Stimulated activated CD4-positive, alpha-beta T cell treated with anti-CD3 and anti-CD28 coated beads, TNF-alpha, amount 100 ng/mL, for 24 hours (primary cell): Measurements from ENCODE around the gene TRAF2.

ENCODE experiments used
- DNase-seq, 3 experiments: peaks; one replicate each; pipeline ENCODE4 v3.0.0-alpha.2; 2020; ENCODE audit warnings: low read depth in 3 of 3

TRAF2 gene

DNA sequence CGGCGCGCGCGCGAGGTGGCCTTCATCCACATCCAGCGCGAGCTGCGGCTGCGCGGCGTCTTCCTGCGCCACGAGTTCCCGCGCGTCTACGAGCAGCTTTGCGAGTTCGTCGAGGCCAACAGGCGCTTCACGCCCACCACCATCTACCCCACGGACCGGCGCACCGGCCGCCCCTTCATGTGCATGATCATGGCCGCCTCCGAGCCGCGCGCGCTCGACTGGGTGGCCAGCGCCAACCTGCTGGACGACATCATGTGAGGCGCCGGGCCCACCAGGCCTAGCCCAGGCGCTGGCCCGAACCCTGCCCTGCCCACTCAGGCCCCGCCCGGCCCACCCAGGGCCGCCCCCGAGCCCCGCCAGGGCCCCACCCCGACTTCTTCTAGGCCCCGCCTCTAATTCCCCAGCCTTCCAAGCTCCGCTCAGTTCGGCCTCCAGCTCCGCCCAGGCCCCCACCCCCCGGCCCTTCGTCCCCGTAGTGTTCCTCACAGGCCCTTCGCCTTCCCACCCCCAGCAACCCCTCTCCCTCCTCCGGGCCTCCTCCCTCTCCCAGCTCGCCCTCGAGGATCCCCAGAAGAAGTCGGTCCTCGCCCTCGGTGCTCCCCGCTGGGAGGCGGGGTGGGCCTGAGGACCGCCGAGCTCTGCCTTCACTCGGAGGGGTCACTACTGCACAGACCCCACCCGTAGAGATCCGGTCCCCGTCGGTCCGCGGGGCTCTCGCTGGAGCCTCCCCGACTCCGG is 39.1 kb upstream of the TRAF2 start:
- peak in 1 of 3 experiments; percentile 34 for DNase-seq

DNA sequence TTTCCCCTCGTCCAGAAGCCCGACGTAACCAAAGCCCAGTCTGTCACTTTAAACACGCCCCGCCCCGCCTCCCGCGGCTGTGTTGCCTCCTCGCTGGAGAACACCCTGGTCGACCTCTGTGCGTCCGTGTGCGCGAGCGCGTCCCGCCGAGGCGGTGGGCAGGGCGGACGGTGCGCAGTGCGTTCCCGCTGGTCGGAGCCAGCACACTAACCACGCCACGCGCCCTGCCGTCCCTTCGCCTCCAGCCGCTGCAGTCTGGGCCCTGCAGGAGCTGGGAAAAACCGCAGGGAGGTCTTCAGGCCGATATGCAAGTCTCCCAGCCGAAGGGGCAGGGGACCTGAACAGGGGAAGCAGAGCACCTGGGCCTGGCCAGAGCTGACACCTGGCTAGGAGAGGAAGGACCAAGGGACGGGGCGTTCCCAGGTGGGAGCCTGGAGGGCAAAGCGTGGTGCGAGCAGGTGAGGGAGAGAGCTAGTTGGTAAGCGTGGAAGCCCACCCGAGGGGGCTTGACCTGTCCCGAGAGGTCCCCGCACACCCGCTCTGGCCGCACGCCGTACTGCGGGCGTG is 38.4 kb upstream of the TRAF2 start:
- peak; percentile 42 to 87 (median 49) for DNase-seq

- peak in 1 of 3 experiments; percentile 26 for DNase-seq
Measured at GRCh38 chr9:136848393-136849037, 37.8 kb upstream of the TRAF2 start.

GRCh38 chr9:136849038-136849959 is 37.0 kb upstream of the TRAF2 start, which contains the start of gene PHPT1:
Gene PHPT1 (plus strand): TSS chr9:136849409. CDS start chr9:136849431, 22 bp downstream.
- DNase-seq: peak; percentile 91 to 96 (median 93)

- DNase-seq: no peak
Measured at GRCh38 chr9:136849960-136850865, 36.1 kb upstream of the TRAF2 start.

- DNase-seq: no peak
Measured at GRCh38 chr9:136850866-136851775, 35.2 kb upstream of the TRAF2 start.

GRCh38 chr9:136851941-136852663 is 34.2 kb upstream of the TRAF2 start, which contains the start of gene MAMDC4:
Gene MAMDC4 (plus strand): TSS chr9:136852346. CDS start chr9:136852417, 71 bp downstream.
- no peak for DNase-seq

DNA sequence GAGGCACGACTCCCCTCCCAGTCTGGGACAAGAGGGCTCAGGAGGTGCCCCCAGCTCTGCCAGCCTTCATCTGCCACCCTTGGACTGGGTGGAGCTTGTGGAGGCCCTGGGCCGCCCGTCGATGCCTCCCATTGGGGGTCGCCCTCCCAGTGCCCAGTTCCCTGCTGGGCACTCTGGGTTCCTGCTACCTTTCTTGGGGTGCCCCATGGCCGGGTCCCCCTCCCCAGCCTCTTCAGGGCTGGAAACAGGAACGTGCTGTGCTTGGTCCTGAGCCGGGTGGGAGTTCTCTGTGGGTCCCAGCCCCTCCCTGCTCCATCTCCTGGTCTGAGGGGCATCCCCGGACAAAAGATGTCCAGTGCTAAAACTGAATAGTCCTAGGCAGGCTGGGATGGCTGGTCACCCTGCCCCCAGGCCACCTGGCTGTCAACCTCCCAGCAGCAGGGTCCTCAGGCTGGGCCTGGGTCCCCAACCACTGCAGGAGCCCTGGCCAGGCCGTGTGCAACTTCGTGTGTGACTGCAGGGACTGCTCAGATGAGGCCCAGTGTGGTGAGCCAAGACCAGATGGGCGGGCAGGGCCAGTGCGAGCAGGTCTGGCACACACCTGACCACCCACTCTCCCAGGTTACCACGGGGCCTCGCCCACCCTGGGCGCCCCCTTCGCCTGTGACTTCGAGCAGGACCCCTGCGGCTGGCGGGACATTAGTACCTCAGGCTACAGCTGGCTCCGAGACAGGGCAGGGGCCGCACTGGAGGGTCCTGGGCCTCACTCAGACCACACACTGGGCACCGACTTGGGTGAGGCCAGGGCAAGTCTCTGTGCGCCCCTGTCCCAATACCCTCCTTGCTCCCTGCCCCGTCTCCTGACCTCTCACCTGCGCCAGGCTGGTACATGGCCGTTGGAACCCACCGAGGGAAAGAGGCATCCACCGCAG is 33.4 kb upstream of the TRAF2 start:
- no peak for DNase-seq

GRCh38 chr9:136853596-136854112 is 32.7 kb upstream of the TRAF2 start:
- no peak for DNase-seq

DNA sequence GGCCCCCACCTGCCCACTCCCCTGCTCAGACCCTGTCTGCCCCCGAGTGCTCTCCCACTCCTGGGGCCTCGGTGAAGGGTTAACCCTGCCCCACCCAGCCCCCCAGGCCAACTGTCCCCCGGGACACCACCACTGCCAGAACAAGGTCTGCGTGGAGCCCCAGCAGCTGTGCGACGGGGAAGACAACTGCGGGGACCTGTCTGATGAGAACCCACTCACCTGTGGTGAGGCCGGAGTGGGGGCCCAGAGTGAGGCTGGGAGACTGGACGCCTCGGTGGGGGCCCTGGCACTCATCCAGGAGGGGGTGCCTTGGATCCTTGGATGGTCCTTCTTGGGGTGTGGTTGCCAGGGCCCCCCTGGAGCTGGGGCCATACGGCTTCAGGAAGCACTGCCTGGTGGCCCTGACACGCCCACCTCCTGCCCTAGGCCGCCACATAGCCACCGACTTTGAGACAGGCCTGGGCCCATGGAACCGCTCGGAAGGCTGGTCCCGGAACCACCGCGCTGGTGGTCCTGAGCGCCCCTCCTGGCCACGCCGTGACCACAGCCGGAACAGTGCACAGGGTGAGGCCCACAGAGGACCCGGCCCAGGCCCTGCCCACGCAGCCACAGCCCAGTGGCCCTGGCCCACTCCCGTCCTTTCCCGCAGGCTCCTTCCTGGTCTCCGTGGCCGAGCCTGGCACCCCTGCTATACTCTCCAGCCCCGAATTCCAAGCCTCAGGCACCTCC is 32.0 kb upstream of the TRAF2 start:
- DNase-seq: no peak

- DNase-seq: no peak
Measured at GRCh38 chr9:136854842-136855460, 31.4 kb upstream of the TRAF2 start.

- no peak for DNase-seq
Measured at GRCh38 chr9:136855461-136856078, 30.7 kb upstream of the TRAF2 start.

DNA sequence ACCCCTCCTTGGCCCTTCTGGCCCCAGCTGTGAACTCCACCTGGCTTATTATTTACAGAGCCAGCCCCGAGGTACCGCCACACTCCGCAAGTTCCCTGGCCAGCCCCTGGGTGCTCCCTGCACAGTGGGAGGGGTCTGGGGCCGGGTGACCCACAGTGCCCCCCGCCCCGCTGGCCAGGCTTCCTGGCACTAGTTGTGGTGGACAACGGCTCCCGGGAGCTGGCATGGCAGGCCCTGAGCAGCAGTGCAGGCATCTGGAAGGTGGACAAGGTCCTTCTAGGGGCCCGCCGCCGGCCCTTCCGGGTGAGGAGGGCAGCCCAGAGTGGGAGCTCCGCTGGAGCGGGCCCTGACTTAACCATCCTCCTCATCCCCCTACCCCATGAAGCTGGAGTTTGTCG is 30.2 kb upstream of the TRAF2 start:
- no peak for DNase-seq

GRCh38 chr9:136856541-136857141 is 29.7 kb upstream of the TRAF2 start:
- DNase-seq: no peak

DNA sequence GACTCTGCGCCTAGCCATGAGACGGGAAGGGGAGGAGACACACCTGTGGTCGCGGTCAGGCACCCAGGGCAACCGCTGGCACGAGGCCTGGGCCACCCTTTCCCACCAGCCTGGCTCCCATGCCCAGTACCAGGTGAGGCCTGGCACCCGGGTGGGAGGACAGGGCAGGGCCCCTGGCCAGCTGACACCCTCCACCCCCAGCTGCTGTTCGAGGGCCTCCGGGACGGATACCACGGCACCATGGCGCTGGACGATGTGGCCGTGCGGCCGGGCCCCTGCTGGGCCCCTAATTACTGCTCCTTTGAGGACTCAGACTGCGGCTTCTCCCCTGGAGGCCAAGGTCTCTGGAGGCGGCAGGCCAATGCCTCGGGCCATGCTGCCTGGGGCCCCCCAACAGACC is 29.1 kb upstream of the TRAF2 start:
- no peak for DNase-seq
